ENCODE data around the gene GPRC5B. TPM values are rescaled to one million over a fixed set of nuclear protein-coding genes. Genes with fewer than 3 reads are reported as not detected.

Gene GPRC5B
- total RNA-seq, 1 experiment from 2014 or later: 6.9 TPM

DNA sequence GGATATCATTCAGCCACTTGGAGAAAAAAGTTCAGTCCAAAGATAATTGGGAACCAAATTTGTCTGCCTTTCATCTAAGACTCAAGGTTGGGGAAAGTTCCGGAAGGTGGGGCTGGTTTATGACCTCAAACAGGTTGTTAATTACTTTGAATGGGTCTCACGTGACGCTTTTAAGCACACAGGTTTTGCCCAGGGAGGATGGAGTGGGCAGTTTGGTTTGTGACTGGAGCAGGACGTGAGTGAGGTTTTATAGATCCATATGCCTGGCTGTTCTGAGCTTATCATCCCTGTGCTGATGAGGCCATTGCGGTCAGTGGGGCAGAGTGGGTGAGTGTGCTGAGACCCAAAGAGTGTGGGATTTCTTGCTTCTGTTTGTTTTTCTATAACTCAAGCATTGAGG is 38.7 kb upstream of the GPRC5B start:
- no peak overlapping the region for H3K27ac ChIP-seq (ENCODE audit: low read depth, low read length, poor library complexity, severe bottlenecking)
- BruUV-seq (replicated peaks): no TSS peak
- H3K9me3 ChIP-seq (ENCODE audit: low read depth, low read length, poor library complexity, severe bottlenecking): no peaks in the 10 kb centered on the region
- no peaks in the 10 kb centered on the region for H3K4me1 ChIP-seq (ENCODE audit: insufficient read depth, low read length, poor library complexity, severe bottlenecking)
- DNase-seq (ENCODE audit: low spot score): no peak
- H3K27me3 ChIP-seq (replicated peaks; ENCODE audit: insufficient read depth, low read depth, low read length, poor library complexity): no peaks in the 10 kb centered on the region
- intact Hi-C loops (cut with micrococcal nuclease; ENCODE audit: unreplicated experiment): no loop called here
- H3K36me3 ChIP-seq (ENCODE audit: insufficient read depth, low read length, poor library complexity, severe bottlenecking): no peaks in the 10 kb centered on the region
- TF ChIP-seq, protein P1, sequence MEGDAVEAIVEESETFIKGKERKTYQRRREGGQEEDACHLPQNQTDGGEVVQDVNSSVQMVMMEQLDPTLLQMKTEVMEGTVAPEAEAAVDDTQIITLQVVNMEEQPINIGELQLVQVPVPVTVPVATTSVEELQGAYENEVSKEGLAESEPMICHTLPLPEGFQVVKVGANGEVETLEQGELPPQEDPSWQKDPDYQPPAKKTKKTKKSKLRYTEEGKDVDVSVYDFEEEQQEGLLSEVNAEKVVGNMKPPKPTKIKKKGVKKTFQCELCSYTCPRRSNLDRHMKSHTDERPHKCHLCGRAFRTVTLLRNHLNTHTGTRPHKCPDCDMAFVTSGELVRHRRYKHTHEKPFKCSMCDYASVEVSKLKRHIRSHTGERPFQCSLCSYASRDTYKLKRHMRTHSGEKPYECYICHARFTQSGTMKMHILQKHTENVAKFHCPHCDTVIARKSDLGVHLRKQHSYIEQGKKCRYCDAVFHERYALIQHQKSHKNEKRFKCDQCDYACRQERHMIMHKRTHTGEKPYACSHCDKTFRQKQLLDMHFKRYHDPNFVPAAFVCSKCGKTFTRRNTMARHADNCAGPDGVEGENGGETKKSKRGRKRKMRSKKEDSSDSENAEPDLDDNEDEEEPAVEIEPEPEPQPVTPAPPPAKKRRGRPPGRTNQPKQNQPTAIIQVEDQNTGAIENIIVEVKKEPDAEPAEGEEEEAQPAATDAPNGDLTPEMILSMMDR (conservative IDR thresholded peaks at IDR 0.05; ENCODE audit: low read depth, low read length): no peak
- no peak for TF ChIP-seq EZH2 (IDR thresholded peaks at IDR 0.05; ENCODE audit: borderline replicate concordance, low read depth, low read length, poor library complexity, severe bottlenecking)
- ChIA-PET POLR2A (ENCODE audit: low non-redundant PET) (no interaction called here), CTCF (interaction anchor here (1.2 kb wide), 1 partner anchor 16 kb away, joined by 3 read pairs; no protein-coding TSS in a partner anchor)
- H3K4me3 ChIP-seq (ENCODE audit: low read depth, low read length, poor library complexity, severe bottlenecking): no peak overlapping the region

DNA sequence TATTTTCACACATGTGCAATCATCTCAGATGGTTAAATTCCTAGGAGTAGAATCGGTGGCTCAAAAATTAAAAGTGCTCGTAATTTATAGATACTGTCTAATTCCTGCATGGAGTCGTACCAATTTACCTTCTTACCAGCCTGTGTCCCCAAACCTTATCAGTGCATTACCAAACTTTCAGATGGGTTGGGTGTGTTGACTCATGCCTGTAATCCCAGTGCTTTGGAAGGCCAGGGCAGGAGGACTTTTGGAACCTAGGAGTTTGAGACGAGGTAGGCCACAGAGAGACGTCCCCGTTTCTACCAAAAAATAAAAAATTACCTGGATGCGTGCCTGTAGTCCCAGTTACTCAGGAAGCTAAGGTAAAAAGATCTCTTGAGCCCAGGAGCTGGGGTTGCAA is 34.5 kb upstream of the GPRC5B start:
- BruUV-seq (replicated peaks): no TSS peak
- no peaks in the 10 kb centered on the region for H3K36me3 ChIP-seq (ENCODE audit: insufficient read depth, low read length, poor library complexity, severe bottlenecking)

DNA sequence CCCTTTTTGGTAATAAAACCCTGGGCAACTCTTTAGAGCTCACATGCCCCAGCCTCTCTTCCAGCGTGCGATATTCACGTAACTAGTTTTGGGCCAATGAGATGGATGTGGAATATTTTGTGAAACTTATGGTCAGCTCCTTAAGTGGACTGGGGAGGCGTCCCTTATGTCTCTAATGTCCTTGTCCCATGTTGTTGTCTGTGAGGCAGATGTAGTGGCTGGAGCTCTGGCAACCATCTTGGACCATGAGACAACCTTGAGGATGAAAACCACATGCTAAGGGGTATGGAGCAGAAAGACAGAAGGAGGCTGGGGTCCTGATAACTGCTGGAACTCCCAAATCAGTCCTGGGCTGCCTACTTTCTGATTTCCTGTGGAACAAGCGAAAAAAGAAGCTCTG is 31.4 kb upstream of the GPRC5B start:
- no peaks in the 10 kb centered on the region for H3K27me3 ChIP-seq (replicated peaks; ENCODE audit: insufficient read depth, low read depth, low read length, poor library complexity)
- intact Hi-C loops (cut with micrococcal nuclease; ENCODE audit: unreplicated experiment): no loop called here
- H3K4me1 ChIP-seq (ENCODE audit: insufficient read depth, low read length, poor library complexity, severe bottlenecking): no peaks in the 10 kb centered on the region
- no peaks in the 10 kb centered on the region for H3K36me3 ChIP-seq (ENCODE audit: insufficient read depth, low read length, poor library complexity, severe bottlenecking)
- H3K27ac ChIP-seq (ENCODE audit: low read depth, low read length, poor library complexity, severe bottlenecking): no peak overlapping the region
- H3K9me3 ChIP-seq (ENCODE audit: low read depth, low read length, poor library complexity, severe bottlenecking): no peaks in the 10 kb centered on the region
- no peak for DNase-seq (ENCODE audit: low spot score)
- POLR2A ChIA-PET (ENCODE audit: low non-redundant PET): no interaction called here
- CTCF ChIA-PET: no interaction called here
- TF ChIP-seq, protein P1 (conservative IDR thresholded peaks at IDR 0.05; ENCODE audit: low read depth, low read length): no peak
- no peak for TF ChIP-seq EZH2 (IDR thresholded peaks at IDR 0.05; ENCODE audit: borderline replicate concordance, low read depth, low read length, poor library complexity, severe bottlenecking)
- no peak overlapping the region for H3K4me3 ChIP-seq (ENCODE audit: low read depth, low read length, poor library complexity, severe bottlenecking)
- no TSS peak for BruUV-seq (replicated peaks)

More for the DNA sequence above, 34.5 kb upstream of the GPRC5B start:
- Histone ChIP-seq H3K27me3 (replicated peaks; ENCODE audit: insufficient read depth, low read depth, low read length, poor library complexity) (no peaks in the 10 kb centered on the region), H3K4me1 (ENCODE audit: insufficient read depth, low read length, poor library complexity, severe bottlenecking) (no peaks in the 10 kb centered on the region), H3K27ac (ENCODE audit: low read depth, low read length, poor library complexity, severe bottlenecking) (no peak overlapping the region), H3K9me3 (ENCODE audit: low read depth, low read length, poor library complexity, severe bottlenecking) (no peaks in the 10 kb centered on the region), H3K4me3 (ENCODE audit: low read depth, low read length, poor library complexity, severe bottlenecking) (no peak overlapping the region)
- no peak for DNase-seq (ENCODE audit: low spot score)
- ChIA-PET CTCF (no interaction called here), POLR2A (ENCODE audit: low non-redundant PET) (no interaction called here)
- intact Hi-C loops (cut with micrococcal nuclease; ENCODE audit: unreplicated experiment): no loop called here
- TF ChIP-seq EZH2 (IDR thresholded peaks at IDR 0.05; ENCODE audit: borderline replicate concordance, low read depth, low read length, poor library complexity, severe bottlenecking): no peak

DNA sequence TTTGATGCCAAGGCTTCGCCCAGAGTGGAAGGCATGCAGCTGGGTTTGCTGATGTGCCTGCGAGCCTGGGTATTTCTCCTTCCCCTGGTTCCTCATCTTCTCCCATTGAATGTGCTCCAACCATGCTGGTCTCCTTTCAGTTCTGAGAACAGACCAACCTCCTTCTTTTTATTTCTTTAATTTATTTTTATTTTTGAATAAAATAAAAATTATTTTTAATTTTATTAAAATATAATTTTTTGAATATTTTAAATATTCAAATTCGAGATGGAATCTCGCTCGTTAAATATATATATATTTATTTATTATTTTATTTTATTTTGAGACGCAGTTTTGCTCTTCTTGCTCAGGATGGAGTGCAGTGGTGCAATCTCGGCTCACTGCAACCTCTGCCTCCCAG is 30.2 kb upstream of the GPRC5B start:
- TF ChIP-seq EZH2 (IDR thresholded peaks at IDR 0.05; ENCODE audit: borderline replicate concordance, low read depth, low read length, poor library complexity, severe bottlenecking): no peak
- TF ChIP-seq, protein P1 (conservative IDR thresholded peaks at IDR 0.05; ENCODE audit: low read depth, low read length): no peak
- POLR2A ChIA-PET (ENCODE audit: low non-redundant PET): no interaction called here
- no peaks in the 10 kb centered on the region for H3K27me3 ChIP-seq (replicated peaks; ENCODE audit: insufficient read depth, low read depth, low read length, poor library complexity)
- no peaks in the 10 kb centered on the region for H3K36me3 ChIP-seq (ENCODE audit: insufficient read depth, low read length, poor library complexity, severe bottlenecking)
- CTCF ChIA-PET: no interaction called here
- BruUV-seq (replicated peaks): no TSS peak
- H3K27ac ChIP-seq (ENCODE audit: low read depth, low read length, poor library complexity, severe bottlenecking): no peak overlapping the region
- intact Hi-C loops (cut with micrococcal nuclease; ENCODE audit: unreplicated experiment): no loop called here
- no peaks in the 10 kb centered on the region for H3K4me1 ChIP-seq (ENCODE audit: insufficient read depth, low read length, poor library complexity, severe bottlenecking)
- no peaks in the 10 kb centered on the region for H3K9me3 ChIP-seq (ENCODE audit: low read depth, low read length, poor library complexity, severe bottlenecking)
- DNase-seq (ENCODE audit: low spot score): no peak
- no peak overlapping the region for H3K4me3 ChIP-seq (ENCODE audit: low read depth, low read length, poor library complexity, severe bottlenecking)
